Body of pancreas (tissue), 4 donors: ENCODE results near the gene AURKA. TPM values are rescaled to one million over a fixed set of nuclear protein-coding genes. Genes with fewer than 3 reads are reported as not detected.

Experiments used
- ATAC-seq: fragments of 150-250 bp; one replicate; pipeline ENCODE4 v1.9.1; 2016
- DNase-seq, 4 donors: peaks; one replicate each; pipeline ENCODE4 v3.0.0-alpha.2; 2019
- H3K27ac ChIP-seq, 4 donors: fragments of 200-600 bp; sonication (generic); 1 replicate in 3 of 4; 2 replicates in 1 of 4; pipeline versions ENCODE4 v1.5.1 to v1.6.1; 2016 to 2019; ENCODE audit warnings: mild to moderate bottlenecking in 1 of 4, mixed read lengths in 1 of 4, moderate library complexity in 1 of 4
- H3K27me3 ChIP-seq, 2 donors: fragments of 200-600 bp; sonication (generic); one replicate each; pipeline ENCODE4 v1.6.0; 2016; ENCODE audit warnings: mild to moderate bottlenecking in 1 of 2
- H3K36me3 ChIP-seq, 2 donors: fragments of 200-600 bp; sonication (generic); replicated peaks in 1 of 2; 2 replicates each; pipeline ENCODE4 v1.5.1; 2016; ENCODE audit warnings: low read depth in 2 of 2; ENCODE audit not compliant: insufficient read depth in 1 of 2
- H3K4me1 ChIP-seq: fragments of 200-600 bp; sonication (generic); one replicate; pipeline ENCODE4 v1.6.0; 2016
- H3K4me3 ChIP-seq, 2 donors: fragments of 200-600 bp; sonication (generic); 1 replicate in 1 of 2; 2 replicates in 1 of 2; pipeline ENCODE4 v1.5.1; 2016 to 2019
- H3K9me3 ChIP-seq, 3 donors: fragments of 200-600 bp; sonication (generic); 1 replicate in 2 of 3; 2 replicates in 1 of 3; pipeline ENCODE4 v1.5.1; 2016
- CTCF ChIP-seq, 7 experiments: fragments of 450-650 bp in 4 of 7; fragments of 200-600 bp in 3 of 7; sonication (generic) in 3 of 7; IDR thresholded peaks; one replicate each; pipeline ENCODE4 v1.5.1; 2016 to 2019; ENCODE audit warnings: antibody characterized with exemption in 7 of 7
- POLR2A ChIP-seq, 3 donors: fragments of 450-650 bp; IDR thresholded peaks; one replicate each; pipeline ENCODE4 v1.6.1; 2016; ENCODE audit warnings: antibody characterized with exemption in 3 of 3, mild to moderate bottlenecking in 2 of 3
- WGBS, 2 donors: methylation state at CpG; one replicate each; pipeline ENCODE4 v1.1.5; 2017; 5-methylcytosine and 5-hydroxymethylcytosine counted together
- intact Hi-C: fragments of 100-400 bp; cut with DNase I; formaldehyde crosslinking; loops from one replicate; pipeline ENCODE4 v1.15.1; 2023
- total RNA-seq, 2 donors: library from RNA; depleted of rRNA; stranded (reverse); fragments of >200 nt; gene quantifications; one replicate each; pipeline ENCODE4 v1.1.0, GENCODE V29; 2016

The AURKA gene
- total RNA-seq, 2 donors from 2014 or later, result 0.66 to 1.0 TPM

DNA sequence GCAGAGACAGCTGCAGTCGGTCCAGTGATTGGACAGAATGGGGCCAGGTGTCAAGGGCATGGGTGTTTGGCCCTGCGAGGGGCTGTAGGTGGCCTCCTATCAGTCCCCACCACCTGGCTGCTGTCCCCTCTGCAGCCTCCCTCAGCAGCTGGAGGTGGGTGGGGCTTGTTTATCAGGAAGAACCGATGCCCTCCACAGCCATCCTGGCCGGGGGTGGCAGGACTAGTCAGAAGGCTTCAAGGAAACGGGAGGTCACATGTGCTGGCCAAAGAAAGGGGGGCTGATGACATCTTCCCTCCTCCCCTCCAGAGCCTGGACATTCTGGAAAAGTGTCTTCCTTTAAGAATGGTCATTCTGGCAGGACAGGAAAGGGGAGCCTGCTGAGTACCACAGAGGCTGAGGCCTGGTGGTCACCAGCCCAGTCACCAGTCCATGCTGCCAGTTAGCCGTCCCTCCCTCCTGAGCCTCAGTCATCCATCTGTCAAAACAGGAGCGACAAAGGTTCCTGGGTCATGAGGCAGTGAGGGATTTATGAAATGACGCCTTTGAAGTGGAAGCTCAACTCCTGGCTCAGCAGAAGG lies 29.1 kb downstream of the AURKA start:
- intact Hi-C loops, result no loop called here
- WGBS, 2 donors, result 57 to 78% methylated on average over 5 to 8 of the region's 8 CpGs
- DNase-seq, result no peak

GRCh38 chr20:56361900-56362299 lies 30.1 kb downstream of the AURKA start:
- TF ChIP-seq POLR2A (IDR thresholded peaks at IDR 0.05) (no peak), CTCF (IDR thresholded peaks at IDR 0.05) (no peak)
- H3K27ac ChIP-seq, result no peak overlapping the region
- peaks cover 15% of the 10 kb centered on the region for H3K4me1 ChIP-seq
- intact Hi-C loops, result no loop called here
- no peaks in the 10 kb centered on the region for H3K9me3 ChIP-seq
- ATAC-seq, result no peak
- no peak overlapping the region for H3K4me3 ChIP-seq
- 90 to 91% methylated on average over 8 of the region's 8 CpGs for WGBS, 2 donors
- H3K36me3 ChIP-seq, result peaks cover 0 to 7% of the 10 kb centered on the region in 2 donors
- no peak for DNase-seq
- no peaks in the 10 kb centered on the region for H3K27me3 ChIP-seq

More for the DNA sequence above, 29.1 kb downstream of the AURKA start:
- ATAC-seq, result no peak
- TF ChIP-seq CTCF (IDR thresholded peaks at IDR 0.05) (no peak), POLR2A (IDR thresholded peaks at IDR 0.05) (no peak)
- no peak overlapping the region for H3K4me3 ChIP-seq
- H3K27ac ChIP-seq, result no peak overlapping the region
- H3K27me3 ChIP-seq, result no peaks in the 10 kb centered on the region
- H3K9me3 ChIP-seq, result no peaks in the 10 kb centered on the region
- H3K4me1 ChIP-seq, result peaks cover 15% of the 10 kb centered on the region
- peaks cover 0 to 9% of the 10 kb centered on the region in 2 donors for H3K36me3 ChIP-seq

GRCh38 chr20:56360908-56361205 lies 31.2 kb downstream of the AURKA start:
- intact Hi-C loops, result no loop called here
- Histone ChIP-seq H3K36me3 (peaks cover 0 to 3% of the 10 kb centered on the region in 2 donors), H3K27me3 (no peaks in the 10 kb centered on the region), H3K4me3 (no peak overlapping the region), H3K27ac (no peak overlapping the region), H3K9me3 (no peaks in the 10 kb centered on the region), H3K4me1 (peaks cover 15% of the 10 kb centered on the region)
- DNase-seq (no peak), ATAC-seq (no peak)
- no peak for TF ChIP-seq CTCF (IDR thresholded peaks at IDR 0.05)
- no peak for TF ChIP-seq POLR2A (IDR thresholded peaks at IDR 0.05)
- WGBS, 2 donors, result 81 to 88% methylated on average over 8 of the region's 8 CpGs

DNA sequence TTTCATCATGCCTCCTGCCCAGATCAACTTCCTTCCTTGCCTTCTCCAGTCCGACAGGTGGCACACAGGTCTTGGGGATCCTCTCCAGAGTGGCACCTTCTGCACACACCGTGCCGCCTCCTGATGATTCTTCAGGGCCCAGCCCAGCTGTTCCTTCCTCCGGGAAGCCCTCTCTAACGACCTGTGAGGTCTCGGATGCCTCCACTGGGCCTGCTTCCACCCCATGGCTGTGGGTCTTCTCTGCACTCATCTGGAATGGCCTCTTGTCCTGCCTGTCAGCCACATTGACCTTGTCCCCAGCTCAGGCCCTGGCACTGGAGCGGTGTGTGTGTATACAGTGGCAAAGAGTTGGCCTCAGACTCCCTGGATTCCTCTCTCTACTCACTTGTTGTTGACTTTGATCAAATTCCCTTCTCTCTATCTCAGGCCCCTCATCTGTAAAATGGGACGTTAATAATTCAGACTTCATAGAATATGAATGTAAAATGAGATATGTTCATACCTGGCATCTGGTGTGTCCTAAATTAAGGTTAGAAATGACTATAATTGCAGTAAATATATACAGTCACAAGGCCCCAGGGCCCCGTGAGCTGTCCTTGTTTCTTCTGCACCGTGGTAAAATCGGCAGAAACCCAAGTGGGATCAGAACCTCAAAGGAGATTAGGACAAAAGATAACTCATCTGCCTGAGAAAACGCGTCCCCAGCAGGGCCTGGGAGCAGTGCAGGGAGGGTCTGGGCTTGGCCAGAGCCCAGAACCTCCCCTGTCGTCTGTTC lies 31.7 kb downstream of the AURKA start:
- TF ChIP-seq CTCF (IDR thresholded peaks at IDR 0.05) (no peak), POLR2A (IDR thresholded peaks at IDR 0.05) (no peak)
- H3K9me3 ChIP-seq, result no peaks in the 10 kb centered on the region
- 64 to 77% methylated on average over 11 to 14 of the region's 14 CpGs for WGBS, 2 donors
- H3K27ac ChIP-seq, result peak overlapping the region in 2 of 4 donors; percentile 61 to 77
- intact Hi-C loops, result no loop called here
- H3K27me3 ChIP-seq, result no peaks in the 10 kb centered on the region
- H3K36me3 ChIP-seq, result peaks cover 0 to 1% of the 10 kb centered on the region in 2 donors
- no peak for ATAC-seq
- peak in 1 of 4 donors; percentile 12 for DNase-seq
- H3K4me1 ChIP-seq, result peaks cover 15% of the 10 kb centered on the region
- no peak overlapping the region for H3K4me3 ChIP-seq
